ENCODE data around the gene GGA2.
"Not testable (repeated sequence)": the region's sequence is repeated elsewhere in the genome, so short reads cannot be mapped to it uniquely, and the experiment has no call there.

The GGA2 gene

DNA sequence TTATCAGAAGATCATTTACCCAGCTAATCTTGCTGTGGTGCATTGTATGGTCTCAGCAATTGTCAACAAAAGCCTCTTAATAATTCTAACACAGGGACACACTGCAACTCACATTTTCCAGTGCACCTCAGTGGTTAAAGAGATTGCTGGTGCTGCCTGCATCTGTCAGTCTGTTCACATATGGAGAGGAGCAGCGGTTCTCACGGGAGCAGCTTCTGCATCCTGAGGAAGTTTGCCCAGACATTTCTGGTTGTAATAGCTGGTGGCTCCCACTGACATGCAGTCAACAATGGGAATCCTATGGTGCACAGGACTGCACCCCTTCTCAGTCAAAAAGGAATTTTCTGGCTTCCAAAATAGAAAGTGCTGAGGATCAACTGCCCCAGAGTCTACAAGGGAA is 7.8 kb downstream of the GGA2 start:
- DNase-seq: no peak

DNA sequence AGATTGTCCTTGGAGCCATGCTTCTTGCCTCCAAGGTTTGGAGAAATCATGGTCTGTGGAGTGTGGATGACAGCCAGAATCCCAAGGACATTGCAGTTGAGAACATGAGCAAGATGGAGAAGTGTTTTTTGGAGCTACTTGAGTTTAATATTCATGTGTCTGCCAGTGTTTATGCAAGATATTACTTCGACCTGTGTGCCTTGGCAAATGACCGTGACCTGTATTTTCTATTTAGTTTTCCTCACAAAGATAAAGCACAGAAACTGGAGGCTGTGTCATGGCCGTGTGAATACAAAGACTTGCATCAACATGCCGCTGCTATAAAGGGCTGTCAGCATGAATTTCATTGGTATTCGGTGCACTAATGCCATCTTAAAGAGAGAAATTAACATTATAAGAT is 9.0 kb downstream of the GGA2 start:
- no peak for DNase-seq

DNA sequence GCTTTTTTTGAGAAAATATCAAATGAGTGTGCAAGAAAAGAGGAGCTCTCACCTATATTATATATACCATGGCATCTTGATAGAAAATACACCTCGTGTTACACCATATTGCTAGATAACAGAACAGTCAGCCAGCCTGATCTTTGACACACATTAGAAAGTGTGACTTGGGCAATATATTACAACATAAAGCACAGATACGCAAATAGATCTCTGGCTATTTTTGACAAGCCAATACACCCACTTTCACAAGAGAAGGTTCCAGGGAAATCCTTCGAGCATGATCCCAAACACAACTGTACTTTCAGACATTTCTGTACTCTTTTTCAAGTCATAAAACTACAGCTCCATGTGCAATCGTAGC is 9.4 kb downstream of the GGA2 start:
- DNase-seq: no peak

DNA sequence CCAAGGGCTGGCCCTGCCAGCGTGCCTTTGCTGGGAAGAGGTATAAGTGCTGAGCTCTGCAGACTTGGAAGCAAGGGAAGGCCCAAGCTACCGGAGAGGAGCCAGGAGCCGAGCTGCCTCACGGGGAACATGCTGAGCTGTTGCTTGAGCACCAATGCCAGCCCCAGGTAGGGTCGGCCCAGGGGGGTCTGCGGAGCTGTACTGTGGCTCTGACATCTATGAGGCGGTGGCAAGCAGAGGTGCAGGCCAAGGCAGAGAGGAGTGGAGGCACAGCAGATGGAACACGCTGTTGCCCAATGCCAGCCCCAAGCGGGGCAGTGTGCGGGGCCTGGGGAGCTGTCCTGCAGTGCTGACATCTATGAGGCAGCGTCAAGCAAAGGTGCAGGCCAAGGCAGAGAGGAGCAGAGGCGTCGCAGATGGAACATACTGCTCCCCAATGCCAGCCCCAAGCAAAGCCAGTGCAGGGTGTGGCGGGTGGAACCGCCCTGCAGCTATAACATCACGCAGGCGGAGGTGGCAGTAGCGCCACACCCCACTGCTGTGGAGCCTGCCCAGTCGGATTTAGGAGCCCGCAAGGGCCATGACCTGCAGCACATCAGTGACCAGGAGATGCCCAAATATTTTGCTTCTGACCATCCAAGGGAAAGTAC is 10.0 kb downstream of the GGA2 start:
- DNase-seq: no peak

DNA sequence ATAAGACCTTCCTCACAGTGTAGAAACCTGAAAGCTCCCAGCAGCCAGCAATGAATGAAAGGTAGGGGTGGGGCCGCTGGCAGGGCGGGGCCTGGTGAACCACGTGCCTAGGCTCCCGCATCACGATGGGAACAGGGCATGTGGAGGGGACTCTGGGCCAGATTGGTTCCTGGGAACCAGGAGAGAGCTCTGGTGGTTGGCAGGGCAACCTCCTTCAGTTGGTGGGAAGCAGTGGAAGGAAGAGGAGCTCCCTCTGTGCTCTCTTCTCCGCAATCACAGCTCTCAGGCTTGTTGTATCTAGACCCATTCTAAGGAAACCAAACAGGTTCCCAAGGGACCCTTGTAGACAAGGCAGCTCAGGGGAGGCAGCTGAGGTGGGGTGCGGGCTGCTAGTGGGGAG is 10.5 kb downstream of the GGA2 start:
- no peak for DNase-seq

DNA sequence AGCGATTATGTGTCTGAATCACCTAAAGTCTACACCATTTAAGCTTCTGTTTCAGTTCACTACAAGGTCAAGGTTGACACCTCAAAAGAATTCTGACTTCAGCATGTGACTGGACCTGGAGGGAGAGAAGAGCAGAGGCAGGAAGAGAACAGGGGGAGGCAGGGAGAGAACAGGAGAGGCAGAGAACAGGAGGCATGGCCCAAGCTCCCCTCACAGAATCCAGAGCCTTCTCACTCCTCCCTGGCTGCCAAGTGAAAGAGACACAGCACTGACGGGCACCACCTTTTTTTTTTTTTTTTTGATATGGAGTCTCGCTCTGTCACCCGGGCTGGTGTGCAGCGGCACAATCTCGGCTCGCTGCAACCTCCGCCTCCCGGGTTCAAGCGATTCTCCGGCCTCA is 11.4 kb downstream of the GGA2 start:
- DNase-seq: no peak

DNA sequence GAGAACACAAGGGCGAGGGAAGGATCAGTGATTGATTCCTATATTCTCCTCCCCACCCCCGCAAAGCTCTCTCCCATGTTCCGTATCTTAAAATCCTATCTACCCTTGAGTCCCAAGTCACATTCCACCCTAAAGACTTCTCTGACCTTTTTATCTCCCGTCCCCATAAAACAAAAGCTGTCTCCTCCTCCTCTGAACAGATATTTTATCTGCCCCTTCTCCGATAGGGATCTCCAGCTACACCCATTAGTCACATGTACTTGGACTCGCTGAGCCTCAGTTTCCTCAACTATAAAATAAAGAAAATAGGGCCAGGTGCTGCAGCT is 12.8 kb downstream of the GGA2 start:
- no peak for DNase-seq

DNA sequence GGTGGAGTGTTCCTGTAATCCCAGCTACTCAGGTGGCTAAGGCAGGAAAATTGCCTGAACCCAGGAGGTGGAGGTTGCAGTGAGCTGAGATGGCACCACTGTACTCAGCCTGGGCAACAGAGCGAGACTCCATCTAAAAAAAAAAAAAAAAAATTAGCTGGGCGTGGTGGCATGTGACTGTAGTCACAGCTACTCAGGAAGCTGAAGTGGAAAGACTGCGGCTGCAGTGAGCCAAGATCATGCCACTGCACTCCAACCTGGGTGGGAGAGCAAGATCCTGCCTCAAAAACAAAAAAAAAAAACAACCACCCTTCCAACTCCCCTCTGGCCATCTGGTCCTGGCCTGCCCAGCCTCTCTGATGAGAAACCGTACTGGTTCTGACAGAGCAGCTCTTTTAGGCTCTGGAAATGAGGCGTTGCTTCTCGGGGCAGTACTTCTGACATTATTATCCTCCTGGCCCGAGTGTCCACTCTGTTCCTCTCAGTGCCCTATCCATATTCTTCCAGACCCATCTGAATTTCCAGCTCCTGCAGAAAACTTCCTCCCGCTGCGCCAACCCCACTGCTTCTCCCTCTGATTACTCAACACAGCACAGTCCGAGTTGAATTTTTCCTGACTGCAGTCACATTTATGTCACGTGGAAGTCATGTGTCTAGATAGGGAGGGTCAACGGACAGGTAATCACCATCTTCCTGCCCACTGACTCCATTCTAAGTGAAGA is 13.3 kb downstream of the GGA2 start:
- DNase-seq: no peak

DNA sequence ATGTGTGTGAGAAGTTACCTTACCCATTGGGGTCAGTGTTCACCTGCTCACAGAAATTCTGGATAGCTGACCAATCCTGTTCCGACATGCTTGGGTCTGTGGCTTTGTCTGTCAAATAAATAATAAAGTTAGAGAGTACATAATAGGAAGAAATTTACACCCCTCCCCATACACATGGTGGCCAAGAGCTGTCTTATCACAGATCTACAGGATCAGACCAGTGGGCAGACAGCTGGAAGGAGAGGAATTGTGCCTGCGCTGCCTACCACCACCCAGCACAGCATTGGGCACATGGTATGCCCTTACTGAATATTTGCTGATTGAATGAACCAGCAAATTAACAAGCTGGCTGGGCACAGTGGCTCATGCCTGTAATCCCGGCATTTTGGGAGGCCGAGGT is 14.6 kb downstream of the GGA2 start:
- no peak for DNase-seq

DNA sequence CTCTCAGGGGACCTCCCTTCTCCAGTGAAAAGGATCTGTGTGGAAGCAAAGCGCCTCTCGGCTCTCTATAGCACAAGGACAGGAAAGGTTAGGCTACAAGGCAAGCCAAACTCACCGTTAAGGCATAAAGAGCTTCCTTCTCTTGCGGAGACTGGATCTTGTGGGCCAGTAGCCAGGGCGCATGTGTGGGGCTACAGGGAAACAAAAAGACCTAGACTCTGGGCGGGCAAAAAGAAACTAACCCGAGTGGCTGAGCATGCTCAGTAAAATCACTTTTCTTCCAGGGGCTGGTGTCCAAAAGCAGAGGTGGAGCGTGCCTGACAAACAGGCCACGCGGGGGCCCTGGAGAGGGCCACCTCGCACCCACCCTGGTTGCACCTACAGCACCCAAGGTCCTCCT is 16.1 kb downstream of the GGA2 start:
- DNase-seq: no peak

DNA sequence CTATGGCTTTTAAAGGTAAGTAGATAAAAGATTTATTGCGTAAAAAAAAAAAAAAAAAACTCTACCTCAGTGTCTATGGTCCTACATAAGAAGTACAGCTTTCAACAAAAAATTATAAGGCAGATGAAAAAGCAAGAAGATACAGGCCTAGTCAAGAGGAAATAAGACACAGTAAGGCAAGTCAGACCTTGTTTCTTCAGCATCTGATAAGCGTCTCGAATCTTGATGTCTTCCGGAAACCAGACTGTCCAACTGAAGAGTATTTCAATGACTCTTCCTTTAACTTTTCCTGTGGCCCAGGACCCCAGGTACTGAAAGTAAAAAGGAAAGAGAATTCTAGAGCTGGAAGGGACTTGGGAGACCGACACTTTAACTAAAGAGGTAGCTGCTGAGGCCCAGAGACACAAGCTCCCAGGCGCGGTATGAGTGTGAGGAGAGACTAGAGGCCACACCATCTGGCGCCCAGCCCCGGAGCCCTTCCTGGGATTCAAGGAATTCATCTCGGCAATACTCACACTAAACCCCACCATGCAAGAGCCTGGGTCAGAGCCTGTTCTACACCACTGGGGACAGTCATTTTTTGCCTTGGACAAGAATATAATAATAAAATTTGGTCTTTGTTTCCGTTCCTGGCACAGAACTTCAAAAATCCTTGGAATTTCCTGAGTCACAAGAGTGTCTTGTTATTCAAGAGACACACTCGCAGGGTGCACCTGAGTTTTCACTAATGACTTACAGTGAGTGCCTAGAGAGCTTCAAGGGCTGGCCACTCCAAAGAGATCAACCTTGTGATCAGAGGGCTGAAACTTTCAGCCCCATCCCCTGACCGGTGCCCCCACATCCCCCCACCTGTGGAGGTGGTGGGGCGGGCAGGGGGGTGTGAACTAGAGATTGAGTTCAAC is 18.6 kb downstream of the GGA2 start:
- DNase-seq: no peak

DNA sequence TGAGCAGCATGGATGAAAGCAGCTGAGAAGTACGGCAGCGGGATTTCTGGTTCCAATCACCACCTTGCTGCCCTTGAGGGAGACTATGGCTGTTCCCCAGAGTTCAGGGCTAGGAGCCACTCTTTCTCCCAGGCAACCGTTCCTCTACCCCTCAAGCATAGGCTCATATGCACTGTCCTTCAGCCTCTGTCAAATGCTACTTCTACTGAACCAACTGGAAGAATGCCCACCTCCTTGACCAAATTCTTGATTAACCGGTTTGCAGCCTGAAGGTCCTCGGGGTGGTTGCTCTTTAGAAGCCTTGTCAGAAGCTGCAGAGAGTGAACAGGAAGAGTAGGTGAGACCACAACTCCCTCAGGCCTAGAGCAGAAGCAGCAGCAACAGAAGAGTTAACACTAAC is 23.8 kb downstream of the GGA2 start:
- DNase-seq: no peak

DNA sequence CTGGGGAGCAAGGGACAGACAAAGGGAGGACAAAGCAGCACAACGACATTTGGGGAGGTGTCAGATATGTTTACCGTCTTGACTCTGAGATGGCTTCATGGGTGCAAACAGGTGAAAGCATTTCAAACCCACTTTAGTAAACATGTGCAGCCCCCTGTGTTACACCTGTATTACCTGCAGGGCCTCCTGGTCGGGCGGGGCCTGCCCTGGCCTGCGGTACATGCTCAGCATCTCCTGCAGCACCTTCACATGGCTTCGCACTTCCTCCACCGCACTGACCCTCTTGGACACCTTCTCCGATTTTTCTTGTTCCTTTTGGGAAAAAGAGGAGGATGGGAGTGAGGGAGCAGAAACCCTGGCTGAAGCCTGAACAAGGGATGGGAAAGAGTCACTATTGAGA is 24.5 kb downstream of the GGA2 start:
- DNase-seq: no peak

DNA sequence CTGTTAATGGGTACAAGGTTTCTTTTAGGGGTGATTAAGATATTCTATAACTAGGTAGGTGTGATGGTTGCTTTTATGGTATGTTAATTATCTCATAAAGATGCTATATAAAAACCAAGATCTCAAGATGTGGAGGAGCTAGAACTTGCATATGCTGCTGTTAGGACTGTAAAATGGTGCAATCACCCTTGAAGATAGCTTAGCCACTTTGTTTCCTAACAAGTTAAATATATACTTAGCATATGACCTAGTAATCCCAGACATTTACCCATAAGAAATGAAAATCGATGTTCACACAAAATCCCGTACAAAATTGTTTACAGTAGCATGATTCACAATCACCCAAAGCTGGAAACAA is 25.1 kb downstream of the GGA2 start:
- no peak for DNase-seq

DNA sequence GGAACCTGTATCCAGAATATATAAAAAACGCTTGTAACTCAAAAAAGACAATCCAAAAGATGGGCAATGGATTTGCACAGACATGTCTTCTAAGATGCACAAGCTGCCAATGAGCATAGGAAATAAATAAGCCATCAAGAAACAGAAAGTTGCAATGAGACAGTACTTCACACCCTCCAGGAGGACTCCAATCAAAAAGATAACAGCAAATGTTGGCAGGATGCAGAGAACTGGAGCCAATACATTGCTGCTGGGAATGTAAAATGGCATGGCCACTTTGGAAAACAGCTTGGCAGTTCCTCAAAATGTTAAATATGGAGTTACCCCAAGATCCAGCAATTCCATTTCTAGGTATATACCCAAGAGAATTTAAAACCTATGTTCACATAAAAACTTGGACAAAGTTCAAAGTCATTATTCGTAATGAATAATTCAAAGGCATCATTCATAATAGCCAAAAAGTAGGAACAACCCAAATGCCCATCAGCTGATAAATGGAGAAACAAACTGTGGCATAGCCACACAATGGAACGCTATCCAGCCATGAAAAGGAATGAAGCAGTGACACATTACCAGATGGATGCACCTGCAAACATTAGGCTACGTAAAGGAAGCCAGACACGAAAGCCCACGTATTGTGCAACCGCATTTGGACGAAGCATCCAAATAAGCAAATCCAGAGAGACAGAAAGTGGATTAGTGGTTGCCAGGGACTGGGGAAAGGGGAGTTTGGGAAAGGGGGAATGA is 25.6 kb downstream of the GGA2 start:
- DNase-seq: no peak

DNA sequence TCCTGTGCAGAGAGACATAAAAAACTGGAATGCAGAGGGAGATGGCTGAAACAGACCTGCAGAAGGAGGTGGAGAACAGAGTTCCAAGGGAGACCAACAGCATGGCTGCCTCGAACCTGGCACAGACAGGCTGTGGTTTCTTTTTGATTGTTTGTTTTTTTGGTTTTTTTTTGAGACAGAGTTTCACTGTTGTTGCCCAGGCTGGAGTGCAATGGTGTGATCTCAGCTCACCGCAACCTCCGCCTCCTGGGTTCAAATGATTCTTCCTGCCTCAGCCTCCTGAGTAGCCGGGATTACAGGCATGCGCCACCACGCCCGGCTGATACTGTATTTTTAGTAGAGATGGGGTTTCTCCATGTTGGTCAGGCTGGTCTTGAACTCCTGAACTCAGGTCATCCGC is 26.8 kb downstream of the GGA2 start:
- DNase-seq: not testable (repeated sequence)

DNA sequence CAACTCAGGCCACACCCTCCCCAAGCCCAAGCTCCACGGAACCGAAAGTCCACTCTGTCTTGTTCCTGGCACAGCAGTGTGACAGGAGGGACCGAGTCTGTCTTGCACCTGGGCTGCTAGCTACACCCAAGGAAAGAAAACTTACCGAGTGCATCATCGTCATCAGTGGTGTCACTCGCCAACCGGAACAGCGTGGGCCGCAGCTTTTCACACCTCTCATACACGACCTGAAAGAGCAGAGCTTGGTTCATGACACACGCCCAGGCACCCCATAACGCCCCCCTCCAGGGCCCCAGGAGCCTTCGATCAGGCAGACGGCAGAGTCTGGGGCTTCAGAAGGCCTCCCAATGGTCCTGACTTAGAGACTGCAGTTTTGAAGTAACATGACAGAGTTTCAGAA is 27.5 kb downstream of the GGA2 start:
- DNase-seq: no peak

DNA sequence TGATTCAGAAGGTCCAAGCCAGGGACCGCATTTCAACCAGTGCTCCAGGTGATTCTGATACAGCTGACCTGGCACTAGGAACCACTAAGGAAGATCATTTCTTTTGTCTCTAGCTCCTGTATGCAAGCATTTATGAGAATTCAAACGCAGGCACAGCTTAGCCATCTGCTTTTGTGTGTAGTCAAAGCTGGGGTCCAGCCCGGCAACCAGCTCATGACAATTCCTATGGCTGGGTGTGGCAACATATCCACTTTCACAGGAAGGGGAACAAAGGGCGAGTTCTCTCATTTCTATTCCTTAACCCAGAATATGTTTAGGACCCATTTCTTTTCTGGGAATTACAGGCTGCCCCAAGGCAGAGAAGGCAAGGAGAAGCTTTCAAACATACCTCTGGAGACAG is 30.0 kb downstream of the GGA2 start:
- no peak for DNase-seq

DNA sequence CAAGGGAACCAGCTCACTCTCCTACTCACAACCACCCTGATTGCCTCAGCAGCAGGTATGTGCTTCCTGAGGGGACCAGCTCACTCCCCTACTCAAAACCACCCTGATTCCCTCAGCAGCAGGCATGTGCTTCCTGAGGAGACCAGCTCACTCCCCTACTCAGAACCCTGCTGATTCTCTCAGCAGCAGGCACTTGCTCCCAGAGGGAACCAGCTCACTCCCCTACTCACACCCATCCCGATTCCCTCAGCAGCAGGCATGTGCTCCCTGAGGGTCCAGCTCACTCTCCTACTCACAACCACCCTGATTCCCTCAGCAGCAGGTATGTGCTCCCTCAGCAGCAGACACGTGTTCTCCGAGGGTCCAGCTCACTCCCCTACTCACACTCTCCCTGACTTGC is 31.2 kb downstream of the GGA2 start:
- DNase-seq: no peak

DNA sequence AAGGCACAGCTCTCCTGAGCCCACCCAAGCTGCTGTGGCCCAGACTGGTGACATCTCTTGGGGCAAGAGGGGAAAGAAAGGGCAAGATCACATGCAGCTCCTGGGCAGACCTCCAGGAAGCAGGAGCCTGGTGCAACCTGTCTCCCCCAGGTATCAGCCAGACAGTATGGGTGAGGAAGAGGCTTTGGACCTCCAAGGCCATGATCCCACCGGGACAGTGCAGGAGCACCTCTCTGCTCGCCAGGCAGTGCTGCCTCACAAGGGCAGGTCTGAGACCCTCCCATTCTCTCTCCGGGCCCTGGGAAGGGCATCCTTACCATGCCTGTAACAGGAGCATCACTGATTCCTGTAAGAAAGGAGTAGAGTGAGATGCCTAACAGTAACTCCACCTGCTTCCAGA is 31.7 kb downstream of the GGA2 start:
- DNase-seq: no peak

DNA sequence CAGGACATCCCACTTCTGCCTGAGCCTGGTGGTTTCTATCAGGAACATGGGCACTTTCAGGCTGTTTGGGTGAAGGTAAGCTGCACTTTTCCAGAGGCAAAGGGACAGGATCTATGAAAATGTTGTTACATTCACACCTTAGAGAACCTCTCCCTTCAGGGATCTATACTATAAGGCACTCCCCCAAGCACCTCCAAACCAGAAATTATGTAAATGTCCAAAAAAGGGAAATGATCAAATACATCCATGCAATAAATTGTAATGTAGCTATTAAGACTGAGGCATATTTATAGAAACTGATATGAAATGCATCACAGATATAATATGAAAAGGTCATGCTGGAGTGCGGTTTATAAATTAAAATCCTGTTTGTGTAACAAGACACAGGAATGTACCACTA is 34.0 kb downstream of the GGA2 start:
- no peak for DNase-seq

DNA sequence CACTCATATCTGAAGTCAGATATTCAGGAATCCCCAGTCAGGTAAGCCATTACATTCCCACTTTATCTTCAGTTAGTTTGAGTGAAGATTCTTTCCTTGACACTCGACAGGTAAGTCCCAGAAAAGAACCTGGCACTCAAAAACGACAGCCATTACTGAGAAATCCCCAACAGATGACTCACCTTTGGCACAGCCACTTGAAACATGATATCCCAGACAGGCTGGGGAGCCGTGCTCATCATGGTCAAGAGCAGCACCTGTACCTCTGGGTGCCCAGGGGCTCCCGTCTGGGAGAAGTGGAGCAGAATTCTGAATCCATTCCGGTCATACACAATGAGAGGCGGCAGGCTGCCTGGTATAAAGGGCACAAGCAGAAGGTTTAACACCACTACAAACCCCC is 40.5 kb downstream of the GGA2 start:
- no peak for DNase-seq

DNA sequence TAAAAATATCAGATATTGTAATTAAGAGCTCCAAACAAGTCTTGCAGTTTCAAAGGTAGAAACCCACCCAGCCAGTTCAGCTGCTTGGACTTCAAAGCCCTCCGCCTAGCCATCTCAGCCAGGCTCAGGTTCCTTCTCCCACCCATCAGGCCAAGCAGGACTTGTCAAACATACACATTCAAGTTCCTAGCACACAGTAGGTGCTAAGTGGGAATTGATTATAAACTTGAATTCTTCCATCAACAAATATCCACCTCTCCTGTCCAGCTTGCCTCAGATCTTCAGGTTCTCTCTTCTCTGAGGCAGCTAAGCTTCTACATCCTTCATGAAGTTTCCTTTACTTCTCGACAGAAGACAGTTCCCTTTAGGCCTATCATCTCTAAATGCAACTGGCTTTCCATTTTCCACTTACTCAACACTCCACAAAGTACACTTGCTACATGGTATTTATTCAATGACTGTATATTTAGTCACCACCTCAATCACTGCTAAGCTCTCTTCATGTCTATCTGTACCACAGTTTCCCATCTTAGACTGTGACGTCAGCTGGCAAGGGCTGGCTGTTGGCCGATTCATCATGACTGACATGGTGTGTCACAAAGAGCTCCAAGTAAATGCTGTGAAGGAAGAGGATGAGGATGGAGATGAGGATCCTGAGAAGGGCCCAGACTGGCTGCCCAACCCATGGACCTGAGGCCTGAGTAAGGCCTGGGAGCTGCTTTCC is 44.0 kb downstream of the GGA2 start:
- no peak for DNase-seq
